ENCODE results near the gene DHDH.
"Not testable (repeated sequence)": the region's sequence is repeated elsewhere in the genome, so short reads cannot be mapped to it uniquely, and the experiment has no call there.

DHDH gene

DNA sequence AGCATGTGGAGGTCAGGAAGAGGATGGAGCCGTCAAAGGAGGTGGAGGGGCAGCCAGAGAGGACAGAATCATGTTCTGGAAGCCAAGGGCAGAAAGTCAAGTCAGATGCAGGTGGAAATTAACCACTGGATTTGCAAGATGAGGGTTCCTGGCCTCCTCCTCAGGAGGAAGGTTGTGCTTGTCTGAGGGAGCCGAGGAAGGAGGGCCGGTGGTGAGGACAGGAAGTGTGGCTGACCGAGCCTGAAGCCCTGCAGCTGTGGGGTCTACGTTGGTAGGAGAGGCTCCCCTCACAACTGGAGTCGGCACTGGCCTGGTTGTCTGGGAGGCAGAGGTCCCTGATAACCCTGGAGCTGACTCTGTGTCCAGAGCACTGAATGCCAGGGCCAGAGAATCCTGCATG, 15.4 kb upstream of the DHDH start:
- no peak for DNase-seq

DNA sequence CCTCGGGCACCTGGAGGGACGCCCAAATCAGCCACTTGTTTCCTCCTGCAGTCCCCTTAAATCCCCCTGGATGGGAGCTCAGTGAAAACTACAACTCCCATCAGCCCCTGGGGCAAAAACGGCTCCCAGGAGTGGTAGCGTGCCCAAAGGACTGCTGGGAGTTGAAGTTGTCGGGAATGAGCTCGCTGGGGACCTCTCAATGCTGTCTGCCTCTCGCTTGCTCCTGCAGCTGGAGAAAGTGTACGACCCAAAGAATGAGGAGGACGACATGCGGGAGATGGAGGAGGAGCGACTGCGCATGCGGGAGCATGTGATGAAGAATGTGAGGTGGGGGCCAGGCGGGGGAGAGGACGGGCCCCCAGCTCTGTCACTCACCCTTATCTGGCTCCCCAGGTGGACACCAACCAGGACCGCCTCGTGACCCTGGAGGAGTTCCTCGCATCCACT, 14.7 kb upstream of the DHDH start:
- DNase-seq: no peak

DNA sequence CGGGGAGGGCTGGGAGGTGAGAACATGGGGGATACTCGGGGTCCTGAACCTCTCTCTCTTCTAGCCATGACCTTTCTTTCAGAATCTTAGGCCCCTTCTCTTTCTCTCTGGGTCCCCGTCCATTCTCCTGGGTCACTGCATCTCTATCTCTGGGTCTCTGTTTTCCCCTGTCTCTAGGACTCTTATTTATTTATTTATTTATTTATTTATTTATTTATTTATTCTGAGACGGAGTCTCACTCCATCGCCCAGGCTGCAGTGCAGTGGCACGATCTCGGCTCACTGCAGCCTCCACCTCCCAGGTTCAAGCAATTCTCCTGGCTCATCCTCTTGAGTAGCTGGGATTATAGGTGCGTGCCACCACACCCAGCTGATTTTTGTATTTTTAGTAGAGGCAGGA, 14.2 kb upstream of the DHDH start:
- not testable (repeated sequence) for DNase-seq

DNA sequence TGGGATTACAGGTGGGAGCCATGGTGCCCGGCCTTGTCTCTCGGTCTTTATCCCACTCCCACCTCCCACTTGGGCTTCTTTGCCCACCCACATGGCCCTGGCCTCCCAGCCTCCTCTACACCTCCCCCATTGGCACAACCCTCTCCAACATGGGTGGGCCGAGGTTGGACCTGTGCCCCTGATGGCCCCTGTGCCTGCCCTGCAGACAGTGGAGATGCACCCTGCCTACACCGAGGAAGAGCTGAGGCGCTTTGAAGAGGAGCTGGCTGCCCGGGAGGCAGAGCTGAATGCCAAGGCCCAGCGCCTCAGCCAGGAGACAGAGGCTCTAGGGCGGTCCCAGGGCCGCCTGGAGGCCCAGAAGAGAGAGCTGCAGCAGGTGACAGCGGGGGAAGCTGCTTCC, 12.6 kb upstream of the DHDH start:
- no peak for DNase-seq

DNA sequence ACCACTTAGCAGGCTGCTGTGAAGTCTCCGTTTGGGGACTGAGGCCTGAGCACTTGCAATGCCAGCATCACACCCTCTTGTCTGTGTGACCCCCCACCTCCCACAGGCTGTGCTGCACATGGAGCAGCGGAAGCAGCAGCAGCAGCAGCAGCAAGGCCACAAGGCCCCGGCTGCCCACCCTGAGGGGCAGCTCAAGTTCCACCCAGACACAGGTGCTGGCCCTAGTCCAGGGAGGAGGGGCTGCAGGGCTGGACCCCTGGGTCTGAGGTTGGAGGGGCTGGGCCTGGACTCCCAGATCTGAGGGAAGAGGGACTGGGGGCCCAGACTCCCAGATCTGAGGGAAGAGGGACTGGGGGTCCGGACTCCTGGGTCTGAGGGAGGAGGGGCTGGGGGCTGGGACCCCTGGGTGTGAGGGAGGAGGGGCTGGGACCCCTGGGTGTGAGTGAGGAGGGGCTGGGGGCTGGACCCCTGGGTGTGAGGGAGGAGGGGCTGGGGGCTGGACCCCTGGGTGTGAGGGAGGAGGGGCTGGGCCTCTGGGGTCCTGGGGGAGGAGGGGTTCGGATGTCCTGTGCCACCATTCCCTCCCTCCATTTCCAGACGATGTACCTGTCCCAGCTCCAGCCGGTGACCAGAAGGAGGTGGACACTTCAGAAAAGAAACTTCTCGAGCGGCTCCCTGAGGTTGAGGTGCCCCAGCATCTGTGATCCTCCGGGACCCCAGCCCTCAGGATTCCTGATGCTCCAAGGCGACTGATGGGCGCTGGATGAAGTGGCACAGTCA, 11.6 kb upstream of the DHDH start:
- no peak for DNase-seq

DNA sequence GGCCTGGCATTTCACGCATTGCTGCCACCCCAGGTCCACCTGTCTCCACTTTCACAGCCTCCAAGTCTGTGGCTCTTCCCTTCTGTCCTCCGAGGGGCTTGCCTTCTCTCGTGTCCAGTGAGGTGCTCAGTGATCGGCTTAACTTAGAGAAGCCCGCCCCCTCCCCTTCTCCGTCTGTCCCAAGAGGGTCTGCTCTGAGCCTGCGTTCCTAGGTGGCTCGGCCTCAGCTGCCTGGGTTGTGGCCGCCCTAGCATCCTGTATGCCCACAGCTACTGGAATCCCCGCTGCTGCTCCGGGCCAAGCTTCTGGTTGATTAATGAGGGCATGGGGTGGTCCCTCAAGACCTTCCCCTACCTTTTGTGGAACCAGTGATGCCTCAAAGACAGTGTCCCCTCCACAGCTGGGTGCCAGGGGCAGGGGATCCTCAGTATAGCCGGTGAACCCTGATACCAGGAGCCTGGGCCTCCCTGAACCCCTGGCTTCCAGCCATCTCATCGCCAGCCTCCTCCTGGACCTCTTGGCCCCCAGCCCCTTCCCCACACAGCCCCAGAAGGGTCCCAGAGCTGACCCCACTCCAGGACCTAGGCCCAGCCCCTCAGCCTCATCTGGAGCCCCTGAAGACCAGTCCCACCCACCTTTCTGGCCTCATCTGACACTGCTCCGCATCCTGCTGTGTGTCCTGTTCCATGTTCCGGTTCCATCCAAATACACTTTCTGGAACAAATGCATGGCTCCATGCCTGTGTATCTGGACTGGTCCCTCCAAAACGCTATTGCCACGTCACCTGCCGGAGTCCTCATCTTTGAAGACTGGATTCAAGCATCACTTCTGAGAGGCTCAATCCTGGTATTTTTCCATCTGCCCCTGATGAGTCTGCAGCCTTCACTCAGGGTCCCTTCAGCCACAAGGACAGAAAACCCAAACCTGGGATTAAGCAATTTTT, 10.7 kb upstream of the DHDH start:
- no peak for DNase-seq

DNA sequence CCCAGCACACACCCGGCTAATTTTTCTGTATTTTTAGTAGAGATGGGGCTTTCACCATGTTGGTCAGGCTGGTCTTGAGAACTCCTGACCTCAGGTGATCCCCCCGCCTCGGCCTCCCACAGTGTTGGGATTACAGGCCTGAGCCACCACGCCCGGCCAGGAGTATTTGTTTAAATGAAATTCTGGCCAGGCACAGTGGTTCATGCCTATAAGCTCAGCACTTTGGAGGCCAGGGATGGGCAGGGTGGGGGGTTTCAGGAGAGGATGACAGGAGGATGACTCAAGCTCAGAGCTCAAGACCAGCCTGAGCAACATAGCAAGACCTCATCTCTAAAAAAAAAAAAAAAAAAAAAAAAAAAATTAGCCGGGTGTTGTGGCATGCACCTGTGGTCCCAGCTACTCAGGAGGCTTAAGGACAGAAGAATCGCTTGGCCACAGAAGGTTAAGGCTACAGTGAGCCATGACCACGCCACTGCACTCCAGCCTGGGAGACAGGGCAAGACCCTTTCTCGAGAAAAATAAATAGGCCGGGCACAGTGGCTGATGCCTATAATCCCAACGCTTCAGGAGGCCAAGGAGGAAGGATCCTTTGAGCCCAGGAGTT, 8.2 kb upstream of the DHDH start:
- DNase-seq: no peak

DNA sequence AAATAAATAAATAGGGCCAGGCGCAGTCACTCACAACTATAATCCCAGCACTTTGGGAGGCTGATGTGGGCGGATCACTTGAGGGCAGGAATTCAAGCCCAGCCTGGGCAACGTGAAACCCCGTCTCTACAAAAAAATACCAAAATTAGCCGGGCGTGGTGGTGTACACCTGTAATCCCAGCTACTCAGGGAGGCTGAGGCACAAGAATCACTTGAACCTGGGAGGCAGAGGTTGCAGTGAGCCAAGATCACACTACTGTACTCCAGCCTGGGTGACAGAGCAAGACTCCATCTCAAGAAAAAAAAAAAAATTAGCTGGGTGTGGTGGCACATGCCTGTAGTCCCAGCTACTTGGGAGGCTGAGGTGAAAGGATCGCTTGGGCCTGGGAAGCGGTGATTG, 7.6 kb upstream of the DHDH start:
- not testable (repeated sequence) for DNase-seq

DNA sequence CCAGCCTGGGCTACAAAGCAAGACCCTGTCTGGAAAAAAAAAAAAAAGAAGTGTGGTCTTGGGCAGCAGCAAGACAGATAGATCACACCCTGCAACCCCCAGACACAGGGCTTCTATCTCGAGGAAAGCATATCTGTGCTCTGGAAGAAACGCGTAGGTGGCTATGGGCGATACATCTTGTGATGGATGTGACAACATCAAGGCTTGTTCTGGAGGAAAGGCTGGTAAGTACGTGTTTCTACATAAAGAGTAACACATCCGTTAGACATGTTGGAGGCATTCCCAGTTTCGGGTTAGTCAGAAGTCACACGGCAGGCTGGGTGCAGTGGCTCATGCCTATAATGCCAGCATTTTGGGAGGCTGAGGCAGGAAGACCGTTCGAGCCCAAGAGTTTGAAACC, 6.6 kb upstream of the DHDH start:
- no peak for DNase-seq

DNA sequence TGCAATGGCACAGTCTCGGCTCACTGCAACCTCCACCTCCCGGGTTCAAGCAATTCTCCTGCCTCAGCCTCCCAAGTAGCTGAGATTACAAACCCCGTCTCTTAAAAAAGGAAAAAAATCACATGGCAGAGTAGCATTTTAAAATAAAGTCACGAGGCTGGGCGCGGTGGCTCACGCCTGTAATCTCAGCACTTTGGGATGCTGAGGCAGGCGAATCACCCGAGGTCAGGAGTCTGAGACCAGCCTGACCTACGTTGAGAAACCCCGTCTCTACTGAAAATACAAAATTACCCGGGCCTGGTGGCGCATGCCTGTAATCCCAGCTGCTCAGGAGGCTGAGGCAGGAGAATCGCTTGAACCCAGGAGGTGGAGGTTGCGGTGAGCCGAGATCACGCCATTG, 5.8 kb upstream of the DHDH start:
- not testable (repeated sequence) for DNase-seq

DNA sequence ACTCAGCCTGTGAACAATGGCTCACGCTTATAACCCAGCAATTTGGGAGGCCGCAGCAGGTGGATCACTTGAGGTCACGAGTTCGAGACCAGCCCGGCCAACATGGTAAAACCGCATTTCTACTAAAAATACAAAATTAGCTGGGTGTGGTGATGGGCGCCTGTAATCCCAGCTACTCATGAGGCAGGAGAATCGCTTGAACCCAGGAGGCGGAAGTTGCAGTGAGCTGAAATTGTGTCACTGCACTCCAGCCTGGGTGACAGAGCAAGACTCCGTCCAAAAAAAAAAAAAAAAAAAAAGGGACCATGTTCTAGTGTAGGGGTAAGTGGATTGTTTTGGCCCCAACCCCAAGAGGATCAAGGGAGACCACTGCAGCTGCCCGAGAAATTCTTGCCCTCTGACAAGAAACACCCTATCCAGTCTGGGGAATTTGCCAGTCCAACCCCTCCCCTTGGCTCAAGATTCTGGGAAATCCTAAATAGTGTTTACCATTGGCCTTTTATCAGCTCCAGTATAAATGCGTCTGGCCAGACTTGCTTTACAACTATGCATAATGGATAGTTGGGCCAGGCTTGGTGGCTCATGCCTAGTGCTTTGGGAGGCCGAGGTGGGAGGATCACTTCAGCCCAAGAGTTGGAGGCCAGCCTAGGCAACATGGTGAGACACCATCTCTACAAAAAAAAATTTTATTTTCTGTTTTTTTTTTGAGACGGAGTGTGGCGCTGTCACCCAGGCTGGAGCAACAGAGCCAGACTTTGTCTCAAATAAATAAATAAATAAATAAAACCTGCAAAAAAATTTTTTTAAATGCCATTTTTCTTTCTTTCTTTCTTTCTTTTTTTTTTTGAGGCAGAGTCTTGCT, 5.1 kb upstream of the DHDH start:
- DNase-seq: no peak

DNA sequence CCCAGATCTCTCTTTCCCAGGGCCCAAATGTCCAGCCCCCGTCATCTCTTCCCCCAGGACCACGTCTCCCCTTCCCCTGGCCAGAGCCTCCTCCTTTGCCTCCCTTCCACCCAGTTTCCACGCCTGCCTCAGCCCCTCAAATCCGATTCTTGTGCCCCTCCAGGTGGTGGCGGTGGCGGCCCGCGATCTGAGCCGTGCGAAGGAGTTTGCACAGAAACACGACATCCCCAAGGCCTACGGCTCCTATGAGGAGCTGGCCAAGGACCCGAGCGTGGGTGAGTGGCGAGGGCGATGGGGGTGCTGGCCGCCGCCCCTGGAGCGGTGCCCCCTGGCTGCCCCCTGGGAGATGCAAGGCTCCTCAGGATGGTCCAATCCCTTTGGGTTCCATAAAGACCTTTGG, 1.3 kb downstream of the DHDH start:
- no peak for DNase-seq

DNA sequence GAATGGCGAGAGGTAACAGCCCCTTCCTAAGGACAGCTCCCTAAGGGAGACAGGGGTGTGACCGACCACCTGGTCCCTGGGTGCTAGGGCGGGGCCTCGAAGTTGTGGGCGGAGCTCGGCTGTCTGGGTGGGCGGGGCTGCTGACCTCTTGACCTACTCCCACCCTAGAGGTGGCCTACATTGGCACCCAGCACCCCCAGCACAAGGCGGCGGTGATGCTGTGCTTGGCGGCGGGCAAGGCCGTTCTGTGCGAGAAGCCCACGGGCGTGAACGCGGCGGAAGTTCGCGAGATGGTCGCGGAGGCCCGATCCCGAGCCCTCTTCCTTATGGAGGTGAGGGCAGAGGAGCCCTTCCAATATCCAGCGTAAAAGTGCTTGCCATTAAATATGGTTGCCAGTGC, 2.4 kb downstream of the DHDH start:
- DNase-seq: no peak

DNA sequence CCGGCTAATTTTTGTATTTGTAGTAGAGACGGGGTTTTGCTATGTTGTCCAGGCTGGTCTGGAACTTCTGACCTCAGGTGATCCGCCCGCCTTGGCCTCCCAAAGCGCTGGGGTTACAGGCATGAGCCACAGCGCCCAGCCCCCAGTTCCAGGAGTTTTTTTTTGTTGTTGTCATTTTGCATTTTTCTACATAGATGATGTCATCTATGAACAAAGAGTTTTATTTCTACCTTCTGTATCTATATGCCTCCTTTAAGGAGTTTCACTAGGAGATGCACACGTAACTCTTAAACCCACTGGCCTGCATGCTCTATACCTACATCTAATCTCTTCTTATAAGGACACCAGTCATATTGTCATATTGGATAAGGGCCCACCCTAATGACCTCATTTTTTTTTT, 4.8 kb downstream of the DHDH start:
- DNase-seq: no peak

DNA sequence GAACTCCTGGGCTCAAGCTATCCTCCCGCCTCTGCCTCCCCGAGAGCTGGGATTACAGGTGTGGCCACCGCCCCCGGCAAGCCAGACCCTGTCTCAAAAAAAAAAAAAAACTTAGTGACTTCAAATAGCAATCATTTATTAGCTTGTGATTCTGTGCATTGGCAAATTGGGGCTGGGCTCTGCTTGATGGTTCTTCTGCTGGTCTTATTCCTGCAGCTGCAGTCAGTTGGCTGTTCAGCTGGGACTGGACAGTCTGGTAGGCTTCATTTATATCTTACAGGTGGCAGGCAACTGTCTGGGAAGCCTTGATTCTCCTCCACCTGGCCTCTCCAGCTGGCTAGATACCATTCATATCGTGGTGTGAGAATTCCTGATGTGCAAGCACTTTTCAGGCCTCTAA, 7.4 kb downstream of the DHDH start:
- DNase-seq: no peak

DNA sequence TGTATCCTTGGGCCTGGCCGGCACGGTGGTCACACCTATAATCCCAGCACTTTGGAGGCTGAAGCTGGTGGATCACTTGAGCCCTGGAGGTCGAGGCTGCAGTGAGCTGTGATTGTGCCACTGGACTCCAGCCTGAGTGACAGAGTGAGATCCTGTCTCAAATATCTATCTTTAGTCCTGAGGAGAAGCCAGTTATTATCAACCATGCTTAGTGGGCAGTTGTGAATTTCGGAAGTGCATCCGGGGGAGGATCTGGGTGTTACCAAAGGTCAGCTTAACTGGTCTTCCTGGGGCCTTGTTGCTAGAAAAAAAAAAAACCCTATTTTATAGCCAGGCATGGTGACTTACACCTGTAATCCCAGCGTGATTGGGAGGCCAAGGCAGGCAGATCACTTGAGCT, 9.6 kb downstream of the DHDH start:
- no peak for DNase-seq

DNA sequence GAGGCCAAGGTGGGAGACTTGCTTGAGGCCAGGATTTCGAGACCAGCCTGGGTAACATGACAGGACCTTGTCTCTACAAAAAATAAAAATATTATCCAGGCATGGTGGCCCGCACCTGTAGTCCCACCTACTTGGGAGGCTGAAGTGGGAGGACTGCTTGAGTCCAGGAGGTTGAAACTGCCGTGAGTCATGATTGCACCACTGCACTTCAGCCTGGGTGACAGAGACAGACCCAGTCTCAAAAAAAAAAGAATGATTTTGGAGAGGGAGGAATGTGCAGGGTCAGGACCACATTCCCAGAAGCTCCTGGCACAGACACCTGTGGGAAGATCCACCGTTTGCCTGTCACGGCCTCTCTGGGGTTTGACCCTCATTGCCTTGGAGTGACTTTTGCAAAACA, 11.9 kb downstream of the DHDH start:
- DNase-seq: no peak

DNA sequence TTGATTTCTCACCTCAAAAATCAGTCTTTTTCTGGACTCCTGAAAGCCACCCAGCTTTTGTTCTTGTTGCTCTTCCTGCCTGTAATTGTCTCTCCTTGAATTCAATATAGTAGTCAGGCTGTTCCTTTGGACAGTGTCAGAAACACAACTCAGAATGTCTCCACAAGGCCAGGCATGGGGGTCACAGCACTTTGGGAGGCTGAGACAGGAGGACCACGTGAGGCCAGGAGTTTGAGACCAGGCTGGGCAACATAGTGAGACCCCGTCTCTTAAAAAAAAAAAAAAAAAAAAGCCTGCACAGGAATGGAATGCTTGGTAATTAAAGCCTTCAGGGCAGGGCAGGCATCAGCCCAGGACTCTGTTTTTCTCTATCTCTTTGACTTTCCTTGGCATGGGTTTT, 12.3 kb downstream of the DHDH start:
- DNase-seq: no peak

DNA sequence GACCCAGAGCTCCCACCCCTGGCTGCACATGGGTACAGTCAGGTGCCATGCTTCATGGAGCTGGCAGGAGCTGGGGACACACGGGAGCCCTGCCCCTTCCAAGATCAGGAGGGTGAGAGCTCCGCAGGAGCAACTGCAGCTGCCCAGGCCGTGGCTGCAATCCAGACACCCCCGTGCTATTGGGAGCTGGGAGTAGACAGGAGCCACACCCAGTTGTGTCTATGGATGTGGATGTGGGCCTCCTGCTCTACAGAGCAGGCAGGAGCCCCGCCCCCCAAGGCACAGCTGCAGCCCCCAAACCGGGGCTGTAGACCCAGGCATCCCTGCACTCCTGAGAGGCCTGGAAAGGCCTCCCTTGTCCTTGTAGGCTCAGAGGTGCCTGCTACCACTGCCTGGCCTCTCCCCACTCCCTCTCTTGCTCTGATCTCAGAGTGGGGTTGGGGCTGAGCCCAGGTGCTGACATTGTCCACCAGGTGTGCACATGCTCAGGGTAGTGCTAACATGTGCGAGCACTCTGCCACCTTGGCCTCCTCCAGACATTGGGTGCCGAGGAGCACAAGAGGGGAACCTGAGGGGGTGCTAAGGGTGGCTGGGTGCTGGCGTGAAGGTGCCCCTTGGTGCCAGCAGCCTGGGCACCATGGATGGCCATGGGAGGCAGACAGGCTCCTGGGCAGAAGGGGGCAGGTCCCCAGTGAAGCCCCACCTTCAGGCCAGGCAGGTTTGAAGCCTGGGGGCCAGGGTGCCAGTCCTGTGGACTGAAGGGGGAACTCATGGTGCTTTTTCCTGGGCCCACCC, 13.2 kb downstream of the DHDH start:
- no peak for DNase-seq

DNA sequence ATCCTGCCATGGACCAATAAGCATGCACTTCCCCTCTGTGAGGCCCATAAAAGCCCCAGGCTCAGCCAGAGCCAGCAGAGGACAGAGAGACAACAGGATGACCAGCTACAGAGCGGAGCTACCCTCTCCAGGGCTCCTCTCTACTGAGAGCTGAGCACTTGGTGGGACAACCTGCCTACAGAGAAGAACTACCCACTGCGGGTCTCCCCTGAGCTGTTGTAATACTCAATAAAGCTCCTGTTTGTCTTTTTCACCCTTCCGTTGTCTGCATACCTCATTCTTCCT, 13.7 kb downstream of the DHDH start:
- no peak for DNase-seq

DNA sequence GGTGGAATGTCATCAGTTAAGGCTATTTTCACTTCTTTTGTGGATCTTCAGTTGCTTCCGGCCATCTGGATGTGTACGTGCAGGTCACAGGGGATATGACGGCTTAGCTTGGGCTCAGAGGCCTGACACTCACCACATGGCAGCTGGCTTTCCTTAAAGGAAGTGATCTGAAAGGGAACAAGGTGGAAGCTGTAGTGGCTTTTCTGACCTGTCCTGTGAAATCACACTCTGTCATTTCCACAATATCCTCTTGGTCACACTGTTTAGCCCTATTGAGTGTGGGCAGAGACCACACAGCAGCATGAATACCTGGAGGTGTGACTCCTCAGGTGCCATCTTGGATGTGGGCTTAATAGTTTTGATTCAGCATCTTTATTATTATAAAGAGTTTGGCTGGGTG, 16.7 kb downstream of the DHDH start:
- no peak for DNase-seq

DNA sequence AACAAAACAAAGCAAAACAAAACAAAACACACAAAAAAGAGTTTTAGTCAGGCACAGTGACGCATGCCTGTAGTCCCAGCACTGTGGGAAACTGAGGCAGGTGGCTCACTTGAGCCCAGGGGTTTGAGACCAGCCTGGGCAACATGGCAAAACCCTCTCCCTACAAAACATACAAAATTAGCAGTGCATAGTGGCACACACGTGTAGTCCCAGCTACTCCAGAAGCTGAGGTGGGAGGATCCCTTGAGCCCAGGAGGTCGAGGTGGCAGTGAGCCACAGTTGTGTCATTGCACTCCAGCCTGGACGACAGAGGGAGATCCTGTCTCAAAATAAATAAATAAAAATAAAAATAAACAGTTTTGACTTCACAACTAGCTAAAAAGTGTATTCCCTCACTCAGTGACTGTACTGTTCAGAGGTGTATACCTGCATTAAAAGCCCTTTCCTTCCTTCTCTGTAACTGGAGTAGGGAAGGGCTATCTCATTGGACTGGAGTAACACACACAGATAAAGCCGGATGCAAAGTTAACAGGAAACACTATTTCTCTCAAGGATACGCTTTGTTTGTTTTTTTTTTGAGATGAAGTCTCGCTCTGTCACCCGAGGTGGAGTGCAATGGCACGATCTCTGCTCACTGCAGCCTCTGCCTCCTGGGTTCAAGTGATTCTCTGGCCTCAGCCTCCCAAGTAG, 17.5 kb downstream of the DHDH start:
- no peak for DNase-seq

Measured in GDM1 (cell line).